GM03348 (cell line): Measurements from ENCODE around the gene TRIOBP.

Experiments
- DNase-seq: peaks from one replicate; pipeline ENCODE4 v3.0.0; 2012; ENCODE audit warnings: low spot score

Gene TRIOBP

DNA sequence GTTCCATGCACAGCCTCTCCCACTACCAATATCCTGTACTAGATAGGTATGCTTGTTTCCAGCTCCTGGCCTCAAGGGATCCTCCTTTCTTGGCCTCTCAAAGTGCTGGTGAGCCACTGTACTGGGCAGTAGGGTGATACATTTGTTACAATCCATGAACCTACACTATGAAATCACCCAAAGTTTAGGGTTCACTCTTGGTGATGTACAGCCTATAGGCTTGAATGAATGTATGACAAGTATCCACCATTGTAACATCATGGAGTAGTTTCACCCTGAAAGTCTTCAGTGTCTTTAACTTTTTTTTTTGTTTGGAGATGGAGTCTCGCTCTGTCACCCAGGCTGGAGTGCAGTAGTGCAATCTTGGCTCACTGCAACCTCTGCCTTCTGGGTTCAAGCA lies 31.8 kb downstream of the TRIOBP start:
- DNase-seq, result no peak

DNA sequence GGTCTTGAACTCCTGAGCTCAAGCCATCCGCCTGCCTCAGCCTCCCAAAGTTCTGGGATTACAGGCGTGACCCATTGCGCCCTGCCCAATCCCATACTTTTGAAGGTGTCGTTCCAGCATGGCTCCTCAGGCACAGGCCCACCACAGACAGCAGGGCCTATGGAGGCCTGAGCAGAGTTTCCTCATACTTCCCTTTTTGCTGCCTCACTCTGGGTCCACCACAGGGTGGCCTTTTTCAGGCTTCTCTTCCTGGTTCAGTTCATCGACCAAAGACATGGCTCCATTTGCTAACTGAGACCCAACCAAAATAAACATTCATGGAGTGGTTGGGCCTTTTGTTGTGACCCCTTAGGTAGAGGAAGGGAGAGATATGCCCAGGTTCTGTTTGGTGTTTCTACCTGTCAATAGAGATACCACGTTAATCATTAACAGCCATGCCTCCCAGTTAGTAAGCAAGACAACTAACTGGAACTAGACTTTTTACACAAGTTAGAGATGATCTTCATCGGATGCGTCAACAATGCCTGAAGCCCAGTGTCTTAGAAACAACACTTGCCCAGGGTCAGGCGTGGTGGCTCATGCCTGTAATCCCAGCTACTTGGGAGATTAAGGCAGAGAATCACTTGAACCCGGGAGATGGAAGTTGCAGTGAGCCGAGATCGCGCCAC lies 35.1 kb downstream of the TRIOBP start:
- no peak for DNase-seq

DNA sequence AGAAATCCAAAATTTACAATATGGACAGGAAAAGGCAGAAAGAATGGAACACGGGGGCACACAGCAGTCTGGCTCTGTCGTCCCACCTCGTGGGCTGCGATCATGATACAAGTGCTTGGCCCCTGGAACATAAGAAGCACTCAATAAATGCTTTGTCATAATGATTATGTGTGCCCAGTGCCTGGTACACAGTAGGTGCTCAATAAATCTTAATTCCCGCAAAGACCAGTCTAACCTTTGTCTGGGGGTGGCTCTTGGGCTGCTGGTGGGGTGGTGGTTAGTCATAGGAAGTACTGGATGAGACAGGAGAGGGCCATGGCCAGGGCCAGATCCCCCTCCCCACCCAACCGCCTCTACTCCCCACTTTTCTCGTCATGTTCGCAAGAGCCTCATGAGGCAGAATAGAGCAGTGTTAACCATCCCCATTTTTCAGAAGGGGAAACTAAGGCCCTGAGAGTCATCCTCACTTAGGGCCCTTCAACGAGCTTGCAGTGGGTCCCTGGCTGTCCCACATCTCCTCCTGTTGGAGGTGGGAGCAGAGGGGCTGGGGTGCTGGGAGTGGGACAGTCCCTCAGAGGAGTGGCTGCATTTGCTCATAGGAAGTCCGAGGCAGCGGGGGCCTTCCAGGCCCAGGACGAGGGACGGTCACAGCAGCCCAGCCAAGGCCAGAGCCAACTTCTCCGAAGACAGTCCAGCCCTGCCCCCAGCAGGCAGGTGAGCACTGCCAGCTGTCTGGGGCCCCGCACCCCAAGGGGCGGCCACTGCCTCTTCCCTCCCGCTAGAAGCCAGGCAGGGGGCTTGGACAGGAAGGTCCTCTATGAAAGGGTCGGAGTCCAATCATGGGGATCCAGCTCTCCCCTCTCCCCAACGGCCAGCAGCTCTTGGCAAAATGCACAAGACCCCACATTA lies 36.1 kb downstream of the TRIOBP start:
- no peak for DNase-seq

DNA sequence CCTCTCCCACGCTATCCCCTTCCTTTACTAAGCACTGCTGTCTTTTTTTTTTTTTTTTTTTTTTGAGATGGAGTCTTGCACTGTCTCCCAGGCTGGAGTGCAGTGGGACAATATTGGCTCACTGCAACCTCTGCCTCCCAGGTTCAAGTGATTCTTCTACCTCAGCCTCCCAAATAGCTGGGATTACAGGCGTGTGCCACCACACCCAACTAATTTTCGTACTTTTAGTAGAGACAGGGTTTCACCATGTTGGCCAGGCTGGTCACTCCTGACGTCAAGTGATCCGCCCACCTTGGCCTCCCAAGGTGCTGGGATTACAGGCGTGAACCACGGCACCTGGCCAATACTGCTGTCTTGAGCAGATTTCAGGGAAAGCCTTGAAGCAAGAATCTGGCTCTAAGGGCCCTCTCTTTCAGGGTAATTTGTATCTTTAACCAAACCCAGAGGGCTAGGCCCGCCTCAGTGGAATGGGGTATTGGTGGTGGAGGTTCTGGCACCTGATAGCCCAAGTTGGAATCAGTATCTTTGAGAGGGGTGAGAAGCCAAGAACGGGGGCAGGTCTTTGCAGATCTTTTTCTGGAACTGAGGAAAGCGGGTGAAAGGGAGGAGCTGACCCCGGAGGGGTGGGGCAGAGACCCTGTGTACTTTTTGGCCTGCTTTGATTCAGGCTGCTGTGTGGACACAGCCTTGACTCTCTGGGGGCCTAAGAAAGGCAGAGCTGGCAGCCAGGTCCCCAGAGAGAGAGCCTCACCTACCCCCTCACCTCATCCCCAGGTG lies 37.0 kb downstream of the TRIOBP start:
- no peak for DNase-seq

DNA sequence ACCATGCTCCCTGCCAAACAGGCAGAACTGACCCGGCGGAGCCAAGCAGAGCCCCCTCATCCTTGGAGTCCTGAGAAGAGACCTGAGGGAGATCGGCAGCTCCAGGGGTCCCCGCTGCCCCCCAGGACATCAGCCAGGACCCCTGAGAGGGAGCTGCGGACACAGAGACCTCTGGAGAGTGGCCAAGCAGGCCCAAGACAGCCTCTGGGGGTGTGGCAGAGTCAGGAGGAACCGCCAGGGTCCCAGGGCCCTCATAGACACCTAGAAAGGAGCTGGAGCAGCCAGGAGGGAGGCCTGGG lies 37.5 kb downstream of the TRIOBP start:
- no peak for DNase-seq

DNA sequence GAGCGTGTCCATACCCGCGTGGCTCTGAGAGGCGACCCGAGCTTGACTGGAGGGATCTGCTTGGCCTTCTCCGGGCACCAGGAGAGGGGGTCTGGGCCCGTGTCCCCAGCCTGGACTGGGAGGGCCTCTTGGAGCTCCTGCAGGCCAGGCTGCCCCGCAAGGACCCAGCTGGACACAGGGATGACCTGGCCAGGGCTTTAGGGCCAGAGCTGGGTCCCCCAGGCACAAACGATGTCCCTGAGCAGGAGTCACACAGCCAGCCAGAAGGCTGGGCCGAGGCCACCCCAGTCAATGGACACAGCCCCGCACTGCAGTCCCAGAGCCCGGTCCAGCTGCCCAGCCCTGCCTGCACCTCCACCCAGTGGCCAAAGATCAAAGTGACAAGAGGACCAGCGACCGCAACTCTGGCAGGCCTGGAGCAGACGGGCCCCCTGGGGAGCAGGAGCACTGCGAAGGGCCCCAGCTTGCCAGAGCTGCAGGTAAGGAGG lies 38.2 kb downstream of the TRIOBP start:
- no peak for DNase-seq

DNA sequence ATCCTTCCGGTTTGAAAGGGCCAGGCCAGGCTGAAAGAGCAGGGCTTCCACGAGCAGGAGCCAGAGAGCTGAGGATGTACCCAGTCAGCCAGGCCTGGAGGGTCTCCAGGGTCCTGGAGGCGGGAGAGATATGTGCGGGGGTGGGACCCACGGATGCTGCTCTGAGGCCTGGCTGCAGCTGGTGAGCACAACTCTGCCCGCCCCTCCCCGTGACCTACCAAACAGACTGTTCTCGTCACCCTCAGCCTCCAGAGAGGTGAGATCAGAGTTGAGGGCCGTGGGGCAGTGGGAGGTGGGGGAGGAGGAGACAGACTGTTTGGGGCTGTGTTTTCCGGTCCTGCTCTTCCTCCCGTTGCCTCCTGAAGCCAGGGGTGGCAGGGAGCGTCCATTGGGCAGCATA lies 42.2 kb downstream of the TRIOBP start:
- peak; percentile 55 for DNase-seq

DNA sequence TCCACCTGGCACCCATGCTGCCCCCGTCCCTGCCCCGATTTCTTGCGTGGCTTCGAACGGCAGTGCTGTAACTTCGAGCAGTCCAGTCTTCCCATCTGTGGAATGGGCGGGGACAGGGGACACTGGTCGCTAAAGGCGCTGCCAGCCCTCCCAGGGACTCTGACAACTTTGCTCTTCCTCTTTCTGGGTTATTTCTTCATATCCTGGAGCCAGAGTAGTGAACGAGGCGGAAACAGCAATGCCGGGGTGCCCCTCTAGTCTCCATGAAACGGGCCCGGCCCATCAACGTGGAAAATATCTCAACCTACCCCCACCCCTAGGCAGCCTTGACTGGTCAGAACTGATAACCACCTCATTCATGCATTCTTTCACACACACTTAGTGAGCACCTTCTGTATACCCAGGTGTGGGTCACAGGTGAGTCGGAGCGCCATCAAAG lies 42.8 kb downstream of the TRIOBP start:
- DNase-seq, result no peak

DNA sequence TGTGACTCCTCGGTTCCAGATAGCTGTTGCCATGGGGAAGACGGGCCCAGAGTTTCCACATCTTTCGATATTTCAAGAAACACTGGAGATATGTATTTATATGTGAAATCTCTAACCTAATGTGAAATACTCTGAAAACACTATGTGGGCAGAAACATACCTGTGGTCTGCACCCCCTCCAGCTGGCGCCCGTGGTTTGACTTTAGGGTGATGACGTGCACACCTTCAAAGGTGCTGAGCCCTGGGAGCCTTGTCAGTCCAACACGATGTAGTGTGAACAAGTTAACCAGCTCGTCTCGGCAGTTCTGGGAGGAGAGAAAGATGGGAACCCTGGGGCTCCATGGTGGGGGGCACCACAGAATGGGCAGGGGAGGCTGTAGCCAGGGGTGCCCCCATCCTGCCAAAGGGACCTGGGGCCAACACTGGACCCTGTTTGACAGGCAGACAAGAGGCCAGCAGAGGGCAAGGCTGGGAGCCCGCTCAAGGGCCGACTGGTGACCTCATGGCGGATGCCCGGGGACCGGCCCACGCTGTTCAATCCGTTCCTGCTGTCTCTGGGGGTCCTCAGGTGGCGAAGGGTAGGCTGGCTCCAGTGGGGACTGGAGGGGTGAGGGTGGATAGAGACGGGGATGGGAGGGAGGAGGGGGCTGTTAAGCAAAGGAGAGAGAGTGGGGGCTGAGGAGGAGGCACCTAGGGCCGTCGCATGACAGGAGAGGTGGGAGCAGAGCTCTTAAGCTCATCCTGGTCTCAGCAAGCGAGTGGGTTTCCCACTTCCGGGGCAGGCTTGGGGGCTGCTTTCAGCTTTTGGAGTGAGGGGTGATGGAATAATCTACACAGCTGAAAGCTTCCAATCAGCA lies 43.8 kb downstream of the TRIOBP start:
- no peak for DNase-seq

DNA sequence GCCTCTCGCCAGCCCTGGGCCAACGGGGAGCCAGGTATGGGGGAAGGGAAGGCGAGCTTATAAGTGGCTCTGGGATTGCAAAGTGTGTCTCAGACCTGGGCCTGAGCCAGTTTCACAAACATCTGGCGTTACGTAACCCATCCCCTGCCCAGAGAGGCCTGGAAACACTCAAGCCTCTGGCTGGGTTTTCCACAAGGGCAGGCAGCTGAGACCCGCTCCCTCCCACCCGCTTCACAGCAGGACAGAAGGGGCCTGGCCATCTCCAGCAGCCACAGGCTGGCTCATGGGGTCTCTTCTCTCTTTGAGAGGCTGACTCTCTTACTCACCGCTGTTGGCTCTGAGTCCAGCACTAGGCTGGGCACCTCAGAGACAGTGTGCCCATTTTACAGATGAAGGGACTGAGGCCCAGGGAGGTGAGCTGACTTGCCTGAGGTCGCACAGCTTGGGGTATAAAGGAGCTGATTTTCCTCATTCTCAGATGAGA lies 44.5 kb downstream of the TRIOBP start:
- peak; percentile 94 for DNase-seq

DNA sequence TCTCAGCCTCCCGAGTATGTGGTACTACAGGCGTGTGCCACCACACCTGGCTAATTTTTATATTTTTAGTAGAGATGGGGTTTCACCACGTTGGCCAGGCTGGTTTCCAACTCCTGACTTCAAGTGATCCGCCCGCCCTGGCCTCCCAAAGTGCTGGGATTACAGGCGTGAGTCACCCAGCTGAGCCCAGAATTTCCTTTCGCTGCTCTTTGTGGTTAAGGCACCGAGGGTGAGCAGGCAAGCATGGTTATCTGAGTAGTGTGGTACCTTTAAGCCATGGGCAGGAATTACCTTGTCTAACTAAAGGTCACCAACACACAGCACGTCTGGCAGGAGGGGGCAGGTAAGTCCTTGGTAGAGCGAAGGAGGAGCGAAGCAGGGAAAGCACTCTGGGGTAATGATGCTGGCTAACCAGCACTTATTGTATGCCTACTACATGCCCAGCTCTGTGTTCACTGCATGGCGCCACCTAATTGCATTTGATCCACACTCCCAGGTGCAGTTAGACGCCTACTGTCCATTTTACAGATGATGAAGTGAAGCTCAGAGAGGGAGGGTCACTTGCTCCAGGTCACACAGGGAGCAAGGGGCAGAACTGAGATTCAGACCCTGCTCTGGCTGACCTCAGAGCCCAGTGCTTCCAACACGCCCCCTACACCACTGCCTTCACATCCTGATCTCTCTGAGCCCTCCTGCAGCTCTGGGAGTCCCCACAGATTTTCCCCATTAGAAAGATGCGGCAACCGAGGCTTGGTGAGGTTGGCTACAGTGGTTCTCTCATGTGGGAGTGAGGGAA lies 45.7 kb downstream of the TRIOBP start:
- peak; percentile 75 for DNase-seq

DNA sequence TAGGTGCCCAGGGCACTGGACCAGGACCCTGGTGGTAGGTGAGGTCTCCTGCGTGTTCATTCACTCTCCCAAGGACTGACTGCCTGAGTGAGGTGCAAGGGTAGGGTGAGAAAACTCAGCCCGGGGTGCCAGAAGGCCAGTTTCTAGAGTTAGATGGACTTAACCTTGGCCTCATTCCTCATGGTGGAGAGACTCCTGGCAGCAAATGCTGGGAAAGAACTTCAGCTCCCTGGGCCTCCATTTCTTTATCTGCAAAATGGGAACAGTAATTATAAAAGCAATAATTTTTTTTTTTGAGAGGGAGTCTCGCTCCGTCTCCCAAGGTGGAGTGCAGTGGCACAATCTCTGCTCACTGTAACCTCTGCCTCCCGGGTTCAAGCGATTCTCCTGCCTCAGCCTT lies 47.7 kb downstream of the TRIOBP start:
- DNase-seq, result no peak

DNA sequence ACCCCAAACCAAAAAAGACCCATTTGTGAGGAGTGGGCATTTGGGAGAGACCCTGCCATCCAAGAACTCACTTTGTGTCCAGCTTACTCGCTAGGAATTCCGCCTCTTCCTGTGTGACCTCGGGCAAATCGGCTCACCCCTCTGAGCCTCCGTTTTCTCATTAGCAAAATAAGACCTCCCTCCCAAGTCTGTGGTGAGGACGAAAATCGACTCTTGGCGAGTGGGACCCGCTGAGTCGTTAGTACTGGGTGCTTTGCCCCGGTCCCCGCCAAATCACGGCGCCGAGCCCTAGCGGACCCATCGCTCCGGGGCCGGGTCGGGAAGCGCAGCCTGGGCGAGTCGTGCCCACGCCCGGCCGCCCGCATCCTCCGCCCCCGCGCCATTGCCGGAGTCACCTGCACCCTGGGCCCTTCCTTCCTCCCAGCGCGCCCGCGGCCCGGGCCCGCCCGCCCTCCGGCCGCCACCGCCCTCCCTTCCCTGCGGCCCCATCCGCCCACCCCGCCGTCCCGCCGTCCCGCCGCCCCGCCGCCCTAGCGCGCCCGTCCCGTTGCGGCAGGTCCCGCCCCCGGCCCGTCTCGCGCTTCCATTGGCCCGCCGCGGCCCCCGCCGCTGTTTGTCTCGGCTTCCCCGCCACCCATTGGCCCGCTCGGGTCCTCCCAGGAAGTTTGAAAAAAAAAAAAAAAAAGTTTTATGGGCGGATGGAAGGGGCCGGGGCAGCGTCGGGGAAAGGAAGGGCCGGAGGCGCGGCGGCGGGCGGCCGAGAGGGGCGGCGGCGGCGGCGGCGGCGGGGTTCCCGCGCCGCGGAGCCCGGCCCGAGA lies 48.9 kb downstream of the TRIOBP start:
- DNase-seq, result peak; percentile 97

DNA sequence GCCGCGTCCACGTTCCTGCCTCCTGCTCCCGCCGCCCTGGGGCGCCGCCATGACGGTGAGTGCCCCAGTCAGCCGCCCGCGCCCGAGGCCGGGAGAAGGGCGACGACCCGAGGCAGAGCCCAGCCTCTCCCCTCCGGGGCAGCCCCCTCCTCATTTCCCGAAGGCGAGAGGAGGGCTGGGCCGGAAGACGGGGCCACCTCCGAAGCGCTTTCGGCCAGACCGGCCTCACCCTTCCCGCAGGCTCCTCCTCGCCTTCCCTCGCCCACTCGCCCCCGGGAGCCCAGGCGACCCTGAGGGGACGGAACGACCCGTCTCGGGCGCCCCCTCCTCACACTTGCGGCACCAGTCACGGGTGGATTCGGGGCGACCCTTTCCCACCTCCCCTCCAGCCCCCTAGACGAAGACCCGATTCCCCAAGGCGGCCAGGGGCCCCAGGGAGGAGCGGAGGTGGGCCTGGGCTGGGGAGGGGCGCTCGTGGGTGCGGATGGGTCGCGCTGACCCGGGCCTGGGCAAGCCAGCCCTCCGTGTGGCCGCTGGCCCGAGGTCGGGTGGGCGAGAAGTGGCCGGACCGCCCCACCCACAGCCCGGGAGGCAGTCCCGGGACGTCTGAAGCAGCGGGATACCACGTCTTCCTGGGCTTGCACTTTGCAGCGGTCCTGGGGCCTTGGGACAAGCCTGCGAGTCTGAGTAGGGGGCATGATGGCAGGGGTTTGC lies 49.7 kb downstream of the TRIOBP start:
- DNase-seq, result peak; percentile 59

DNA sequence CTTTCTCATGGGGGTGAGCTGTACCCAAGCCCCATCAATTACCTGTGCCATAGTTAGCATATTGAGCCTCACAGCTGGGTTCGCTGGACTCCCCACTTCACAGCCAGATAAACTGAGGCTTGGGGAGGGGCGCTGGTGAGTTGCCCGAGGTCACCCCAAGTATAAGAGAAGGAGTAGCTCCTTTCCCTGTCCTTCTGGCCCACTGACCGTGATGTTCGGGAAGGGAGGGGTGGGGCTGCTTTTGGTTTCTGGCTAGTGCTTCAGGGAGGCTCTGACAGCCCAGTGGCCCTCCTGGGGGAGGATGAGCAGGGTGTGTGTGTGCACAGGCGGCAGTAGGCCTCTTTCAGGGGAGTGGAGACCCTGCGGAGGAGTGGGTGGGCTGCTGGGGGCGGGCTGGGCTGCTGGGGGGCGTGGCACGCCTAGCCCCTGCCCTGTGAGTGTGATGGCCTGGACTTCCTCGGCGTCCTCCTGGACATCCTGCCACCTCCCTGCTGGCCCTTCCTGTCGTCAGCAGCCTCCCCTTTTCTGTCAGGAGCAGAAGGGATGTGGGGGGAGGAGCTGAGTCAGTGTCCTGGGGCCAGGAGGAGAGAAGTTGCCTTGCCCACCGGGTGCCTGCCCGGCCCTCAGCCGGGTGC lies 50.3 kb downstream of the TRIOBP start:
- DNase-seq, result peak; percentile 50

DNA sequence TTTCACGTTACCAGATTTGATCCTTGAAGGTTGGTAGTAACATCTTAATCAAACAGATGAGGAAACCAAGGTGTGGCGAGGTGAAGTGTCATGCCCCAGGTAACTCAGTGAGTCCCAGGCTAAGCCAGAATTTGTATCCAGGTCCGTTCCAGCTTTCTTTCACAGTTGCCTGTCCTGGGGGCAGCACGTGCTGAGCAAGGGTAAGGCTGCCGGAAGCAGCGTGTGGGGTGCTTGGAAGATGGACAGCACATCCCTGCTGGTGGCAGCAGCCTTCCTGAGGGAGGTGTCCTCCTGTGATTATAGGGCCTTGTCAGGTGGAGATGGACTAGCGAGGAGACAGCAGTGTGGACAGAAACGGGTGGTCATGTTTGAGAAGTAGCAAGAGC lies 50.9 kb downstream of the TRIOBP start:
- DNase-seq, result no peak

DNA sequence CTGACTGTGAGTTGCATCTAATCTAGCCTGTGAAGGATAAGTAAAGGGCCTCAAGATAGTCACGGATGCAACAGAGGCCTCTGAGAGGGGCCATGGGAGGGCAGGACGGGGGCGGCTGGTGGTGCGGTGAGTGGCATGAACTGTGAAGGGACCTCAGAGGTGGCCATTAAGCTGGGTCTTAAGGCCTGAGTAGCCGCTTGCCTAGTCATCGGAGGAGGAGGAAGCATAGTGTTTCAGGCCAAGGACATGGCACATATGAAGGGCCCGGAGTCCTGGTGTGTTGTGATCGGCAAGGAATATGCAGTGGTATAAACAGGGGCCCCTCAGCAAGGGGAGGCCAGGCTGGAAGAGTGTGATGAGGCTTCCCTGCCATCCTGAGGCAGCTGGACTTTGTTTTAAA lies 51.8 kb downstream of the TRIOBP start:
- no peak for DNase-seq

DNA sequence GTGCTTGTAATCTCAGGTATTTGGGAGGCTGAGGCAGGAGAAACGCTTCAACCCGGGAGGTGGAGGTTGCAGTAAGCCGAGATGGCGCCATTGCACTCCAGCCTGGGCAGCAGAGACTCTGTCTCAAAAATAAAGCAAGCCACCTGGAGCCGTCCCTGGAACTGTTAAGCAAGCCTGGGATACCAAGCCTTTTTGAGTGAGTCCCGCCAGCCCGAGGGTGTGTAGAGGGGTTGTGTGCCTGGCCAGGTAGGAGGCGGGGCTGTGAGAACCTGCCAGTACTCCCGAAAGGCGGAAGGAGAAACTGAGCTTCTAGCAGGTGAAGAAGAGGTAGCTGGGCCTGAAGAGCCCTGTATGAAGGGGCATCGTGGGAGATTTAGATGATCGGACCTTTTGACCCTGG lies 52.4 kb downstream of the TRIOBP start:
- DNase-seq, result no peak
